ENCODE data around the gene KIAA0513.

KIAA0513 gene

DNA sequence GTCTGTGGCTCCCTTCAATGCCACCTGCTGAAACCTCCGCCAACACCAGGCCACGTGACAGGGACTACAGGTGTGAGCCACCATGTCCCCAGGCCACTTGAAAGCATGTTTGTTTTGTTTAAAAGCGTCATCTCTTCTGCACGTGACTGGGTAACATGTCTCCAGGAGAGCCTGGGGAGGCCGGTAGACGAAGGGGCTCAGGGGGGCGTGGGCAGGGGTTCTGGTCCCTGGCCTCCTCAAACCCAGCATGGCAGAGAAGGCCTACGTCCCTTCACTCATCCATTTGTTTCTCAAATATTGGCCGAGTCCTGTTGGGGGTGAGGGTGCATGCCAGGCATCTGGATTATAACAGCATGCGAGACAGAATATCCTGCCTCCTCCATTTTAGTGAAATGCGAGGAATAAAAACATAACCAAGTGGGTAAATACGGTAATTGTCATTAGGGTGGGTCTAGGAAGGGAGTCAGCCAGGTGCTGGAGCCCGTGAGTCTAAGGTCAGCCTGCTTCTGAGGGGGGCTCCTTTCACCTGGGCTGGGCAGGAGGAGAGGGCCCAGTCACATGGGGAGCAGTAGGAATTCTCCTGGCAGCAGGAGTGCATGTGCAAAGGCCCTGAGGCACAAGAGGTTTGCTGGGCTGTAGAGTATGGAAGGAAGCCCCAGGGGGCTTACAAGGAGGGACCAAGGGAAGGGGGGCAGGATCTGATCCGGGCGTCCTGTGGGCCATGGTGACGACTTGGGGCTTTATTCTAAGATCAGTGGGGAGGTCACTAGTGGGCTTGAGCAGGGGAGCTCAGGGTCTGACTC is 111.4 kb downstream of the KIAA0513 start:
- no peak for FAIRE-seq

GRCh38 chr16:85139881-85140339 is 112.3 kb downstream of the KIAA0513 start:
- no peak for FAIRE-seq

- no peak for FAIRE-seq
Observed at GRCh38 chr16:85140455-85141012, 112.9 kb downstream of the KIAA0513 start.

DNA sequence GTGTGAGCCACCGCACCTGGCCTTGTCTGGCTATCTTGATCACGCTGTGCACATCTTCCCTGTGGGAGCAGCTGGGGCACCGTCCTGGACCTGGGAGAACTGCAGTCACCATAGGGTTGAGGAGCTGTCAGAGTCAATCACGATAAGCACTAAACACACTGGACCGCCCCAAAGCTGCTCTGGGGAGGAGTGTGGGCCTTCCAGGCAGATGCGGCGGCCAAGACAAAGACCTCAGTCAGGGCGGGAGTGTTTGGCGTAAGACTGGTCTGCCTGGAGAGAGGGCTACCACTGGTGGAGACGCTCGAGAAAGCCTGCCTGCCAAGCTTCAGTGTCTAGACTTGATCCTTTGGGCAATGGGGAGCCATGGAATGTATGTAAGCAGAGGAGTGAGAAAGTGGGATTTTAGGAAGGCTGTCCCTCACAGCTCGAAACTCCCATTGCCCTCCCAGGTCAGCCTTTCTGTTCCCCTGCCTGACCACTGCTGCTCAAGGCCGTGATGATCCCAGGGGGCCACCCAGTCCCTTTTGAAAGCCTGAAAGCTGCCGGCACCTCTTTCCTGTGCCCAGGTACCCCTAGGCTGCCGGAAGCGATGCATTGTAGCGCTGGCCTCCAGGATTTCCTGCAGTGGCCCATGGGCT is 114.0 kb downstream of the KIAA0513 start:
- no peak for FAIRE-seq

DNA sequence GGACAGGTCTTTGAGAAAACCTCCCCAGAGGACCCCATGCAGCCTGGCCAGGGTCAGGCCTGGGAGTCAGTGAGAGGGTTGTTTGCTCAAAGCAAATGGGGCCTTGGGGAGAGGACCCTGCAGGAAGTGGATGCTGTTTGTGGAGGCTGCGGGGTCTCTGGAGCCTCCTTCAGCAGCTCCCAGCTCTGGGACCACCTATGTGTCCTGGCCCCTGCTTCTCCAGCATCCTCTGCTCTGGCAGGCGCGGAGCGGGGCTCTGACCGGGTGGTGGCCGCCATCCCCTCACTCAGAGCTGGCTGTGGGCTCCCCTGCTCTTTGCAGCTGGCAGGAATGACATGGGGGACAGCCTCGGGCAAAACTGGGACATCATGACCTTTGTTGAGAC is 114.5 kb downstream of the KIAA0513 start:
- no peak for FAIRE-seq

- FAIRE-seq = no peak
Observed at GRCh38 chr16:85142771-85143211, 115.2 kb downstream of the KIAA0513 start.

Measured in TTC549 (cell line).